ENCODE measurements around the gene LRRC61. TPM values are rescaled to one million over a fixed set of nuclear protein-coding genes. Genes with fewer than 3 reads are reported as not detected.

The LRRC61 gene
- total RNA-seq, 4 donors from 2014 or later = 9.9 to 46.1 (median 37.9) TPM

DNA sequence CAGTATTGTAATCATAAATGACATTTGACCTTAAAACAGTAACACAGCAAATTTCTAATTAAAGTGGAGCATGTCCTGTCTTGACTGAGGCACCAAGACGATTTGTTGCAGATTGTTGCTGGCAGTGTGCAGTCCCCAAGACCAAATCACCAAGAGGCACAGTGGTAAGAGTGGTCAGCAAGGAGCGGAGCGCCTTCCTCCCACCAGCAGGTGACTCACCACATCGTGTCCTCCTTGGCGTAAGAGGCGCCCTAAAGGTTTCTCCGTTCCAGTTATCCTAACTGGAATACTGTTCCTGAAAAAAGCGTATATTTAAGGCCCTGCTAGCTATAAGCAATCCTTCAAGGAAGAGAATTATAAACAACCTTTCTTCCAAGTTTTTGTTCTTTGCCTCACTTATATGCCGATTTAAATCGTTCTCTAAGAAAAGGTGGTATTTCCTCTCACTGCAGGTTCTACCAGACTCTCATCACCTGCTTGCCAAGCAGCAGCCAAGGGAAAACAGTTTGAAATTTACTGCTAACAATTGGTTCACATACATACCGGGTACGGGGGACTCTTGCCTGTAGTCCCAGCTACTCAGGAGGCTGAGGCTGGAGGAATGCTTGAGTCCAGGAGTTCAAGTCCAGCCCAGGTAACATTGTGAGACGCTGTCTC is 34.7 kb downstream of the LRRC61 start:
- 87 to 90% methylated on average over 13 of the region's 13 CpGs for WGBS, 2 donors
- Histone ChIP-seq H3K27me3 (no peaks in the 10 kb centered on the region), H3K36me3 (no peaks in the 10 kb centered on the region), H3K4me1 (peaks cover 0 to 4% of the 10 kb centered on the region in 2 donors), H3K4me3 (replicated peaks in 1 of 3) (no peak overlapping the region), H3K9me3 (no peaks in the 10 kb centered on the region), H3K27ac (no peak overlapping the region)
- no peak for DNase-seq
- intact Hi-C loops (cut with DNase I) = loop anchor here (5.0 kb wide), 1 partner anchor 64 kb away; no protein-coding TSS in a partner anchor
- TF ChIP-seq, protein P1, sequence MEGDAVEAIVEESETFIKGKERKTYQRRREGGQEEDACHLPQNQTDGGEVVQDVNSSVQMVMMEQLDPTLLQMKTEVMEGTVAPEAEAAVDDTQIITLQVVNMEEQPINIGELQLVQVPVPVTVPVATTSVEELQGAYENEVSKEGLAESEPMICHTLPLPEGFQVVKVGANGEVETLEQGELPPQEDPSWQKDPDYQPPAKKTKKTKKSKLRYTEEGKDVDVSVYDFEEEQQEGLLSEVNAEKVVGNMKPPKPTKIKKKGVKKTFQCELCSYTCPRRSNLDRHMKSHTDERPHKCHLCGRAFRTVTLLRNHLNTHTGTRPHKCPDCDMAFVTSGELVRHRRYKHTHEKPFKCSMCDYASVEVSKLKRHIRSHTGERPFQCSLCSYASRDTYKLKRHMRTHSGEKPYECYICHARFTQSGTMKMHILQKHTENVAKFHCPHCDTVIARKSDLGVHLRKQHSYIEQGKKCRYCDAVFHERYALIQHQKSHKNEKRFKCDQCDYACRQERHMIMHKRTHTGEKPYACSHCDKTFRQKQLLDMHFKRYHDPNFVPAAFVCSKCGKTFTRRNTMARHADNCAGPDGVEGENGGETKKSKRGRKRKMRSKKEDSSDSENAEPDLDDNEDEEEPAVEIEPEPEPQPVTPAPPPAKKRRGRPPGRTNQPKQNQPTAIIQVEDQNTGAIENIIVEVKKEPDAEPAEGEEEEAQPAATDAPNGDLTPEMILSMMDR (IDR thresholded peaks at IDR 0.05) = no peak
- no peak for TF ChIP-seq POLR2A (IDR thresholded peaks at IDR 0.05)

DNA sequence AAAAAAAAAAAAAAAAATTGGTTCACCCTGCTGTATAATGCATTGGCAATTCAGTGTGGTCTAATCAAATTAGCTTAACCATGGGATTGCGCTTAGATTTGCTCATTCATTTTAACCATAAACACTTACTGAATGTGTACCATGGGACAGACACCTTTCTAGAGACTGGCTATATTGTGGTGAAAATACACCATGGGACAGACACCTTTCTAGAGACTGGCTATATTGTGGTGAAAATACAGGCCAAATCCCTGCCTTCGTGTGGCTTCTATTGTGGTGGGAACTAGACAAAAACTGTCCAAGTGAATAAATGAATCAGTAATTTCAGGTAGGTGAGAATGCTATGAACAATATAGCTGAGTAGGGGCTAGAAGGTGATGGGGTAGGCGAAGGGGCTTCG is 35.3 kb downstream of the LRRC61 start:
- TF ChIP-seq, protein P1 (IDR thresholded peaks at IDR 0.05) = no peak
- TF ChIP-seq POLR2A (IDR thresholded peaks at IDR 0.05) = no peak
- DNase-seq = no peak
- H3K4me1 ChIP-seq = peaks cover 0 to 4% of the 10 kb centered on the region in 2 donors
- intact Hi-C loops (cut with DNase I) = loop anchor here (5.0 kb wide), 1 partner anchor 64 kb away; no protein-coding TSS in a partner anchor
- no peak overlapping the region for H3K4me3 ChIP-seq (replicated peaks in 1 of 3)
- H3K27me3 ChIP-seq = no peaks in the 10 kb centered on the region
- 96 to 99% methylated on average over 4 of the region's 4 CpGs for WGBS, 2 donors
- no peak overlapping the region for H3K27ac ChIP-seq
- no peaks in the 10 kb centered on the region for H3K36me3 ChIP-seq
- no peaks in the 10 kb centered on the region for H3K9me3 ChIP-seq

DNA sequence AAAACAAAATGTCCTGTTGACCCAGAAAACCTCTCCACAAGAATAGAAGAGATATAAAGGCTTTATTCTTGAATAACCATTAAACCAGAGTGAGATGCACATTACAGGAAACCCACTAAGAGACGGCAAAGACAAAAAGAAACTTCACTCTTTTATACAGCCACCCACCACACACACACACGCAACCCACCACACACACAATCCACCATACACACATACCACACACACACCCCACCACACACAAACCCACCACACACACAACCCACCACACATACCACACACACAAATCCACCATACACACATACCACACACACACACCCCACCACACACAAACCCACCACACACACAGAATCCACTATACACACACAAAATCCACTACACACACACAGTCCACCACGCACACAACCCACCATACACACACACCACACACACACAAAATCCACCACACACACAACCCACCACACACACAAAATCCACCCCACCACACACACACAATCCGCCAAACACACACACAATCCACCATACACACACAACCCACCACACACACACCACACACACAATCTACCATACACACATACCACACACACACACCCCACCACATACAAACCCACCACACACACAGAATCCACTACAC is 36.0 kb downstream of the LRRC61 start:
- H3K4me1 ChIP-seq = peaks cover 0 to 4% of the 10 kb centered on the region in 2 donors
- H3K9me3 ChIP-seq = no peaks in the 10 kb centered on the region
- H3K27me3 ChIP-seq = no peaks in the 10 kb centered on the region
- intact Hi-C loops (cut with DNase I) = loop anchor here (5.0 kb wide), 1 partner anchor 63 kb away; no protein-coding TSS in a partner anchor
- no peak for DNase-seq
- H3K36me3 ChIP-seq = no peaks in the 10 kb centered on the region
- no peak overlapping the region for H3K27ac ChIP-seq
- no peak for TF ChIP-seq POLR2A (IDR thresholded peaks at IDR 0.05)
- TF ChIP-seq, protein P1 (IDR thresholded peaks at IDR 0.05) = no peak
- 88 to 93% methylated on average over 4 of the region's 4 CpGs for WGBS, 2 donors
- no peak overlapping the region for H3K4me3 ChIP-seq (replicated peaks in 1 of 3)

DNA sequence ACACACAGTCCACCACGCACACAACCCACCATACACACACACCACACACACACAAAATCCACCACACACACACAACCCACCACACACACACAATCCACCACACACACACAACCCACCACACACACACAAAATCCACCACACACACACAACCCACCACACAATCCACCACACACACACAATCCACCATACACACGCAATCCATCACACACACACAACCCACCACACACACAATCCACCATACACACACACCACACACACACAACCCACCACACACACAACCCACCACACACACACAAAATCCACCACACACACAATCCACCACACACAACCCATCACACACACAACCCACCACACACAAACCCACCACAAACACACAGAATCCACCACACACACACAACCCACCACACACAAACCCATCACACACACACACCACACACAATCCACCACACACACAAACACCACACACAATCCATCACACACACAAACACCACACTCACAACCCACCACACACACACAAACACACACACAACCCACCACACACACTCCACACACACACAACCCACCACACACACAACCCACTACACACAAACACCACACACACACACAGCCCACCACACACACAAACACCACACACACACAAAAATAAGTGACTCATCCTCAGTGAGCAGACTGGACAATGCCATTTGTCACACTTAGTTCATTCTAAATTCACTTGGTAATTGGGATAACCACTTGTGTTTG is 36.6 kb downstream of the LRRC61 start:
- Histone ChIP-seq H3K27me3 (no peaks in the 10 kb centered on the region), H3K36me3 (no peaks in the 10 kb centered on the region), H3K27ac (no peak overlapping the region), H3K4me3 (replicated peaks in 1 of 3) (no peak overlapping the region), H3K4me1 (peaks cover 0 to 4% of the 10 kb centered on the region in 2 donors), H3K9me3 (no peaks in the 10 kb centered on the region)
- no peak for DNase-seq
- 98% methylated on average over 2 of the region's 2 CpGs for WGBS, 2 donors
- TF ChIP-seq, protein P1 (IDR thresholded peaks at IDR 0.05) = no peak
- no peak for TF ChIP-seq POLR2A (IDR thresholded peaks at IDR 0.05)
- intact Hi-C loops (cut with DNase I) = loop anchor here (5.0 kb wide), 1 partner anchor 63 kb away; no protein-coding TSS in a partner anchor

Measured in thyroid gland (tissue), 4 donors.